Dermis microvascular lymphatic vessel endothelial cell (primary cell): ENCODE results near the gene DDX10. TPM values are rescaled to one million over a fixed set of nuclear protein-coding genes. Genes with fewer than 3 reads are reported as not detected.
"Not testable (repeated sequence)": the region's sequence is repeated elsewhere in the genome, so short reads cannot be mapped to it uniquely, and the experiment has no call there.

Source experiments
- DNase-seq, 2 donors: peaks; one replicate each; pipeline versions ENCODE4 v3.0.0 to v3.0.0-alpha.2; 2010; ENCODE audit warnings: low read depth in 2 of 2
- total RNA-seq: library from RNA; depleted of rRNA; stranded (reverse); fragments of >200 nt; gene quantifications from 2 replicates; pipeline ENCODE4 v1.2.1, GENCODE V29; 2014

Gene DDX10
- 48.9 and 68.4 TPM in 2 replicates for total RNA-seq

DNA sequence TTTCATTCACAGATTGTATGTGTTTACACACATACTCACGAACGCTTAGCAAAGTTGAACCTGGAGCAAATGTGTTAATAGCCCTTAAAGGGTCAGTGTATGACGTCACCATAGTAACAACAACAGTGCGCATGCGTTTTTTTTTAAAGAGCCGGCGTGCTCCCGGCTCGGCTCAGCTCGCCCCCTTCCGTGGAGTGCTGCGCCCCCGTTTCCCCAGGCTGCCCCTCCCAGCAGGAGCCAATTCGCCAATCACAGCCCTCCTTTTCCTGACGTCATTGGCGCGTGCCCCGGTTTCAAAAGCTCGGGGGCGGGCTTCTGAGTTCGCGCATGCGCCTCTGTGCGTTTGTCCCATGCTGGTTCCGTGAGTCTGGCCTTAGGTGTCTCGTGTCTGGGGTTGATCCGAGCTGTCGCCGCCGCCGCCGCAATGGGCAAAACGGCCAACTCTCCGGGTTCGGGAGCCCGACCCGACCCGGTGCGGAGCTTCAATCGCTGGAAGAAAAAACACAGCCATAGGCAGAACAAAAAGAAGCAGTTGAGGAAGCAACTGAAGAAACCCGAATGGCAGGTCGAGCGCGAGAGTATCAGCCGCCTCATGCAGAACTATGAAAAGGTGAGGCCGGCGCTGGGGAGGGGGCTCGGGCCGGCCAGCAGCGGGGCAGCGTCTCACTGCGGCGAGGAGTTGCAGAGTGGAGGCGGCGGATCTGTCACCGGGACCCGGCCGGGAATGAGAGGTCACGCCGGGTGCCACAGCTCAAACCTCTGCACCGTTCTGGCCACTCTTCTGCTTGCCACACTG lies at the start of gene DDX10:
Gene DDX10 (plus strand): TSS at position 340 of the 796 bp plus-strand sequence. CDS start 85 bp downstream, at position 425.
- peak; percentile 97 to 99 for DNase-seq

DNA sequence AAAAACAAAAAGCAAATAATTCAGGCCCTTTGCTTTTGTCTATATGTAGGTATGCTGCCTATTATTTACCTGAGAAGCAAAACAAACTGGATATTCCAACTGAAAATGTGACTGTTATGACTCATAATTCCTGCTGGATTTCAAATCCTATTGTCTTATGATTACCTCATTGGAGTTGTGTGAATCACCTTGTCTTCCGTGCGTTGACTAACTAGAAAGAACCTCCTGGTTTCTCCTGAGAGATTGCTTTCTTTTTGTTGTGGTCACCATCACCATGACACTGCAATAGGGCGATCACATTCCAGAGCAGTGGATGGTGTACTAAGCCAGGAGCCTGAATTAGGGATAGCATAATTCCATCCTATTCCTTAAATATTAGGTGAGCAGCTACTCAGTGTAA lies 48.3 kb upstream of the DDX10 start:
- peak; percentile 64 to 94 for DNase-seq

DNA sequence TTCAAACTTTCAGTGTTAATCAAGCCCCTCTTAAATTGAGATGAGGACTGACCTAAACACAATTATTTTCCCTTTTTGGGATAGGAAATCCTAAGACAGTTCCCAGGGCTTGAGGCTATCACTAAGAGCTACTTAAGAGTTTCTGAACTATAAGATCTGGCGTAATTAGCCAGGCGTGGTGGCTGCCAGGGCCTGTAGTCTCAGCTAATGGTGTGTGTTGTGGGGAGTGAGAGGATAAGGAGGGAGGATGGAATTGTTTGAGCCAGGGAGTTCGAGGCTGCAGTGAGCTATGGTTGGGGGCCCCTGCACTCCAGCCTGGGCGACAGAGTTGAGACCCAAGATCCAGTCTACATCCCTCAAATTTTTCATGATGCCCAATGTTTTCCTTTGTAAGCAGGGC lies 47.8 kb upstream of the DDX10 start:
- no peak for DNase-seq

DNA sequence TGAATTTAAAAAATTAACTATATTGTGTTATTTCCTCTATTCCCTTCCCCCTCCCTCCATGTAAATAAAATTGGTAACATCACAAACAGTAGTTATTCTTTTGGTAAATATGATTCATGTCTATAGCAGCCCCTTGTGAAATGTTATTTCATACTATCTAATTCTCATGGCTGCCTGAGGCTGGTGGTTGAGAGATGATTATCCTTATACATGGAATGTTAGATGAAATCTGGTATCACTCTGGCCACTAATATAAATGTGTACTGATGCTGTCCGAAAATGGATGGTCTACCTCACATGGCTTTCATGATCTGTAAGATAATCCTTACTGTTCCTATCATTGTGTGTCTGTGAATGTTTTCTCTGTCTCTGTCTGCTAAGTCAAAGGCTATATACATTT lies 46.3 kb upstream of the DDX10 start:
- no peak for DNase-seq

DNA sequence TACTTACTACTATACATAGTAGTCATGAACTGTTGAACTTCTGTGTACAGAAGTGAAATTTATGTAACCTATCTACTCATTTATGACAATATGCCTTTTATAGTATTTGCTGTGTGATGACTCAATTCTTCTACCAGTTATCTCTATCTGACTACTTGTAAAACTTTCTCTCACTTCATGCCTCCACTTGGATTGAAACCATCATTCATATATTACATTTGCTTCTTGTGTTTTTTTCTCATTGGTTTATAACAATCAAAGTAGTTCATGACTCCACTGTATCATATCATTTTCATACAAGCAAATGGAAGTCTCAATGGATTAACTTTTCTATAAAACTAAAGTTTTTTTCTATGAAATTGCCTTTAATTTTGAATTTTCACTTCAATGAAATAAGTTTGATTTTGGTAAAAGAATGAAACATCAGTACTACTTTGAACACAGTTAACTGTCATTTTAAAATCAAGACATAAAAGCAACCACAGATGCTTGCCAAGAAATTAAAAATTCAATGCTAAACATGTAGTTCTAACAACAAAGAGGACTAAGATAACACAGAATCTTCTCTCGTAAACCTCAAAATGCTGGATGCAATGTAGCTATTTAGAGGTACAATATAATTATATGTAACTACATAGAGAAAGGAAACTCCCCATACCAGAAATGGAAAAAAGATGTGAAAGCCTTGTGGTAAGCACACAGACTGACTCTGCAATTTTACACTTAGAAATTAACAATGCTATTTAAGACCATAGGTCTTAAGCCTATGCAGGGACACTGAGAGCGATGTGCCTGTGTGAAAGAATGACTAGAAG lies 43.7 kb upstream of the DDX10 start:
- peak in 1 of 2 donors; percentile 3 for DNase-seq

DNA sequence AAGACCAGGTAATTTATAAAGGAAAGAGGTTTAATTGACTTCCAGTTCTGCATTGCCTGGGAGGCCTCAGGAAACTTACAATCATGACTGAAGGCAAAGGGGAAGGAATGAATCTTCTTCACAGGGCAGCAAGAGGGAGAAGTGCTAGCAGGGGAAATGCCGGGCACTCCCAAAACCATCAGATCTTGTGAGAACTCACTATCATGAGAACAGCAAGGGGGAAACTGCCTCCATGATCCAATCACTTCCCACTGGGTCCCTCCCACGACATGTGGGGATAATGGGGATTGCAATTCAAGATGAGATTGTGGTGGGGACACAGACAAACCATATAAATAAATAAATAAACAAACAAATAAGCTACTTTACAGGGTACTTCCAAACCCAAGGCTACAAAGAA lies 42.5 kb upstream of the DDX10 start:
- no peak for DNase-seq

DNA sequence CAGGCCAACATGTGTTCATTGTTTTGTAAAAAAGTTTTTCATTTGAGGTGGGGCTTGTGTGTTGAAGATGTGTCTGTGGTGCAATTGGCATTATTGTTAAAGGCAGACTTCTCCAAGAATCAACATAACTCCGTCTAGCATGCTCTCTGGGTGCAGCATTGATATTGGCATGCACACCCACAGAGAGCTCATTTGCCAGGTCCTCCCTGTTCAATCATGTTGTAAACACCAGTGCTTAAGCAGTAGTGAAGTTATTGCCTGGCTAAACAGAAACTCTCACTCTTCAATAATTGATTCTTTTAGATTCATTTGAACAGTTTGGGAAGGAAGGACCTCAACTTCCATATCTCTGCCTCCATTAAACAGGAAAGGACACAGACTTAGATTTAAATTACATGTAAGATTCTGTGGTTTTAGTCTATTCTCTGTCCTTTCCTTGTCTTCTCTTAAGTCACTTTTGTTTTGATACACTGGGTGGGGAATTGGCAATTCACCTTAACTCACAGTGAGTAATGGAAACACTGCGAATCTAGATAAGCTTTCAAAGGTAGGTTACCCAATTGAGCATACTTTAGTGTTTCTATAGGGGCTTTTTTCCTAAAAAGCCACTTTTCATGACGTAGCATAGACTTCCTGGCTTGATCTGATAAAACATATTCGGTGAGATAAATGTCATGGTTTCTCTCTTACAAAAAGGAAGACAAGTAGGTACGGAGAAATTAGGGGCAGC lies 40.5 kb upstream of the DDX10 start:
- no peak for DNase-seq

DNA sequence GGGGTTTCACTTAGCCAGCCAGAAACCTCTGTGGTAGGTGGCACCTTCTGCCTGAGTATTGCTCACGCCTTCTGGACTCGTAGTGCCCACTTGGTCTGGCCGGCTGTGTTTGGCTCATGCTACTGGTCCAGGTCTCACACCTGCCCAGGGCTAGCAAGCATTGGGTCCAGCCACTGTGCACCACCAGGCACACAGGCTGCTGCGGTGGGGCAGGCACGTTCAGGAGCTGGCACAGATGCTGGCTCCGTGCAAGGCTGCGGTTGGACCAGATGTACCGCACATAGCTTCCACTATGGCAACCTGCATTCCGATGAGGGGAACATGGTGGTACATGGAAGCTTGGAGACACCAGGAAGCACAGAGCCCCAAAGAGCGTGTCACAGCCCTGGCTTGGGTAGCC lies 36.5 kb upstream of the DDX10 start:
- DNase-seq, result no peak

DNA sequence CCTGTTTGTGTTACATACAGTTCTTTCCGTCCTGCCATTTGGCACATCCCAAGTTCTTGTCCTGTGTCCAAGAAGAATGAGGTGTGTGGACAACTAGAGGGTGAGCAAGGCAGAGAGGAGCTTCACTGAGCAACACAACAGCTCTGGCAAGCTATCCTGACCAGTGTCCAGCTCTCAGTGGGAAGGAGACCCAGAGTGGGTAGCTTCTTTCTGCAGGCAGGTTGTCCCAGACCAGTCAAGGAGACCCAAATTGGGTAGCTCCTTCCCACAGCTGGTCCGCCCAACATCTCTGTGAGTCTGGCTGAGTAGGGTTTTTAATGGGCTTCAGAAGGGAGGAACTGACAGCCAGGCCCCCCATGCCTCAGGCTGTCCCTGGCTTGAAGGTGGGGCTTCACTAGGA lies 36.1 kb upstream of the DDX10 start:
- DNase-seq, result no peak

DNA sequence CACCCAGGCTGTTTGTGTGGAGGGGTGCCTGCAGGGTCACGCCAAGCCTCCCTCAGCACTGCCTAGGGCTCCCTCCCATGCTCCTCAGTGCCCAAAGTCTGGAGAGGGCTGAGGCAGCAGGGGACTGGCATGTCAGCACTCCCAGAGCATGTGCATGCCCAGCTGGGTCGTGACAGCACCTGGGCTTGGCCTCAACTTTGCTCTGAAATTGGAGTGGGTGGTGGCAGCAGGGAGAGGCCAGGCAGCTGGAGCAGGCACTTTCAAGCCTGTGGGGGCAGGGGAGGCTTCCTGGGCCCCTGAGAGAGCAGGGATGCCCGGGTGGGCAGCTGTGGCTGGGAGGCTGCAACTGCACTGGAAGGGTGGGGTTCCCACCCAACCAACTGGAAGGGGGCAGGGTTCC lies 35.6 kb upstream of the DDX10 start:
- DNase-seq, result no peak

DNA sequence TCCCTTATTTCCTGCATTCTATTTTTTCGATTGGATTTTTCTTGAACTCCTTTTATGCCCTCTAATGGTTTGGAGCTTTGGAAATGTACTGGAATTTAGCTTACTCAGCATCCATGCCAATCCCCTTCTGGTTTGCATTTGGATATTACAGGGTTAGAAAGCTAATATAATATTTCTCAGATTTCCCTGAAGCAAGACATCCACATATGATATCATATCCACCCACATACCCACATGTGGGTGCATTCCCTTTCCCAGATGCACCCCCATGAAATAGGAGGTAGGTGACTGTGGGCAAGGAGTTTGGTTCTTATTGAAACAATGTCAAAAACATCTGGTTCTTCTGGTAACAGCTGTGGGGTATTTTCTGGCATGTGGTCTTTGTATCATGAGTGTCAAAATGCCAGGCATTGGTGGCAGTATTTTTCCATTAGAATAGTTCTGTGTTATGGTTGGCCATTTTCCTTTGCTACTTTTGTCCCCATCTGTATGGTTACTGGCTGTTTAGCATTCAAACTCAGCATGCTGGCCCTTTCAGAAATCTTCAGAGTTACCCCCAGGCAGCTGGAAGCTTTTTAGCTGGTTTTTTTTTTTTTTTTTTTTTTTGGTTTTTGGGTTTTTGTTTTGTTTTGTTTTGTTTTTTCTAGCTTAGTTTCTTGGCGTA lies 32.7 kb upstream of the DDX10 start:
- no peak for DNase-seq

DNA sequence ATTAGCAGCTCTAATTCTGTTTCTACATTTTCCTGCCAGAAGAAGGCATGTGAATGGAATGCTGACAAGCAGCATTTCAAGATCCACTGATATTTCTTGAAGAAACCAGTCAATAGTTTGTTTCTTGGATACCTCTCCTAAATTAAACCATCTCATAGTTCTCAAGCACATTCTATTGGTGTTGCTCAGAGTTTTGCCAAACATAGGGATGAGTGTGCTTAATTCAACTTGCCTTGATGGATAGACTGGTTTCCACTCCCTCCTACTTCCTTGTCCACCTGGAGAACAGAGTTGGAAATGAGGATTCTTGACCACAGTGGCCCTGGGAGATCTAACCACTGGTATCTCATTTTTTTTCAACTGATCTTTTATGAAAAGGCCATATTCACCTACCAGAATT lies 29.8 kb upstream of the DDX10 start:
- no peak for DNase-seq

DNA sequence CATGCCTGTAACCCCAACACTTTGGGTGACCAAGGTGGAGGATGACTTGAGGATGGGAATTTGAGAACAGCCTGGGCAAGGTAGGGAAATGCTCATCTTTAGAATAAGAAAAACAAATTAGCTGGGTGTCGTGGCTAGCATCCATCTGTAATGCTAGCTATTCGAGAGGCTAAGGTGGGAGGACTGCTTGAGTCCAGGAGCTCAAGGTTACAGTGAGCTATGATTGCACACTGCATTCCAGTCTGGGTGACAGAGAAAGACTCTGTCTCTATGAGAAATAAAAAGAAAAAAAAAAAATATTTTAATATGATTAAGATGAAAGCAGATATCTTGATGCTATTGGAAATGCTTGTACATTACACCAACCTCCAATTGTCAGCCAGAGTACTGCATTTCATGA lies 28.6 kb upstream of the DDX10 start:
- DNase-seq, result no peak

DNA sequence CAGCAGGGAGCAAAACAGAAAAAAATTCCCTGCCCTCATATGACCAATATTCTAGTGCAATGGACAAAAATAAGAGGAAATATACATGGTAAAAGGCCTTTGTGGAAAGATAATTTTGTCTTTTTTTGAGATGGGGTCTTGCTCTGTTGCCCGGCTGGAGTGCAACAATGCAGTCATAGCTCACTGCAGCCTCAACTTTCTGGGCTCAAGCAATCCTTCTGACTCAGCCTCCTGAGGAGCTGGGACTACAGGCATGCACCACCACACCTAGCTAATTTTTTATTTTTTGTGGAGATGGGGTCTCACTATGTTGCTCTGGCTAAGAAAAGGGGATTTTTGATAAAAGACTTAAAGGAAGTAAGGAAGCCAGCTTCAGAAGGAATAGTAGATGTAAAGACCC lies 25.7 kb upstream of the DDX10 start:
- DNase-seq, result no peak

DNA sequence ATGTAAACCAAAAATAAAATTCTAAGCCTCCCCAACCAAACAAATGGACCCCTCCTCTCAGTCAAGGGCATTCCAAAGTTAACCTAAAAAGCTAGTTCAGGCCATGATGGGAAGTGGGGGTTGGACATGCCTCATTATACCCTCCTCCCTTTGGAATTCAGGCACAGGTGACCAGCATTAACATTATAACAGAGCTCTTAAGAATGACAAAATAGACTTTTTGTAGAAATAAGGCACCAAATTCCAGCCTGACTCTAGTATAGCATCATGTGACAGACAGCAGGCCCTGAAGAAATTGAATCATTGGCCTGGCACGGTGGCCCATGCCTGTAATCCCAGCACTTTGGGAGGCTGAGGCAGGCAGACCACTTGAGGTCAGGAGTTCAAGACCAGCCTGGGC lies 23.1 kb upstream of the DDX10 start:
- DNase-seq, result not testable (repeated sequence)

DNA sequence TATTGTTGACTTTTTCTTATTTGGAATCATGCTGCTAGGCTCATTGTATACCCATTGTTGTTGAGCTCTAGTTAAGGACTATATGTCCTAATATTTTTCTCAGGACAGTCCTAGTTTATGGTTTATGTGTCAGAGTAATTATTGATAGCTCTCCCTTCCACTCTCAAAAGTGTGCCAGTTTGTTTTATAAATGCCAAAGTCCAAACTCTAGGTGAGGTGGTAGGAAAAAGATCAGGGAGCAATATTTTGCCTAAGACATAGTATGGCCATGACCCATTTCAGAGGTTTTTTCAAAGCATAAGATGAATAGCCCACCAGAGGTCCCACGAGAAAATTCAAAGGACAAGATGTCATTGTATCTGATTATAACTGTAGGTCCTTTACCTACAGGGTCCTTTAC lies 20.9 kb upstream of the DDX10 start:
- no peak for DNase-seq

DNA sequence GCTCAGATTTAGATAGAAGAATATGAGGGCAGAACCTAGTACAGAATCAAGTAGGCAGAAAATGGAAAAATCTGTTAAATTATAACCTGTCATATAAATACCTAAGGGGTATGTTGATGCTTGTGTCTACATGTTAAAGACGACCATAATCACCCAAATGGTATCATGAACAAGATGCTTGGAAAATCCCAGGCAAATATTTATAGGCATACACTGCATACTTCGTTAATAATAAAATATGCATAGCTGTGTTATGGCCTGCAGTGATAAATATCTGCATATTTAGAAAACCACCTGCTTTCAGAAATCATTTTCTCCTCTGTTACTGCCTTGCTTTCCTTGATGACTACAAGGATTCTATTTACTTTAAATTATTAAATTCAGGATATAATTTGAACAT lies 18.9 kb upstream of the DDX10 start:
- DNase-seq, result no peak

DNA sequence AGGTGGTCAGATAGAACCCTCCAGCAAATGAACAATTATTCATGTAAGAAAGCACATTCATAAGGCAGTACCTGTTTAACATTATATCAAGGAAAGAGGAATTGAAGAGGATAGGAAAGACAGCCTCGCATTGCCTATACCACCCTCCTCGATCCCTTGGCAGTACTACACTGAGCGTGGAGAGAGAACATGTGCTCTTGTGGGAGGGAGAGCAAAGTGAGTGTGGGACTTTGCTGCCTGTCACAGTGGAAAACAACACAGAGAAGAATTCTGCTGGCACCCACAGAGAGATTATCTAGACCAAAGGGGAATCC lies 17.5 kb upstream of the DDX10 start:
- no peak for DNase-seq

DNA sequence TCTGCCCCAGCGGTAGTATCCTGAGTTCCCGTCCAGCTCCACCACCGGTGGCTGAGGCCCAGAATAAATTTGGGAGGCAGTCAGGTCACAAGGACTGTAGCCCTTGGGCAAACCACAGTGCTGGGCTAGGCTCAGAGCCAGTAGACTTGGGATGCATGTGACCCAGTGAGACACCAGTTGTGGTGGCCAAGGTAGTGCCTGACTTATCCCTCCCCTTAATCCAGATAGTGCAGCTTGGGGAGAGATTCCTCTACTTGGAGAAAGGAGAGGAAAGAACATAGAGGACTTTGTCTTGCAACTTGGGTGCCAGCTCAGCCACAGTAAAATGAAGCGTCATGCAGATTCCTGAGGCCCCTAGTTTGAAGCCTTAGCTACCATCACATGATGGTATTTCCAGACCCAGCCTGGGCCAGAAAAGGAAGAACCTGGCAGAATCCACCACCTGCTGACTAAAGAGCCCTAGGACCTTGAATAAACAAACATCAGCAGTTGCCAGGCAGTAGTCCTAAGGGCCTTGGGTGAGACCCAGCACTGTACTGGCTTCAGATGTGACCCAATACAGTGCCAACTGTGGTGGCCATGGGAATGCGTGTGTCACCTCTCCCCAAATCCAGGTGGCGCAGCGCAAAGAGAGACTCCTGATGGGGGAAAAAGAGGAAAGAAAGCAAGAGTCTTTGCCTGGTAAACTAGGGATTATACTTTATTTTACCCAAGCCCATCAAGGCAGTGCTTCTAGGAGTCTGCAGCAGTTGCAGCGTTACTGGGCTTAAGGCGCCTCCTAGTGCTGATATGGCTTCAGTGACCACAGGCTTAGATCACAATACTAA lies 17.0 kb upstream of the DDX10 start:
- peak; percentile 59 to 79 for DNase-seq

DNA sequence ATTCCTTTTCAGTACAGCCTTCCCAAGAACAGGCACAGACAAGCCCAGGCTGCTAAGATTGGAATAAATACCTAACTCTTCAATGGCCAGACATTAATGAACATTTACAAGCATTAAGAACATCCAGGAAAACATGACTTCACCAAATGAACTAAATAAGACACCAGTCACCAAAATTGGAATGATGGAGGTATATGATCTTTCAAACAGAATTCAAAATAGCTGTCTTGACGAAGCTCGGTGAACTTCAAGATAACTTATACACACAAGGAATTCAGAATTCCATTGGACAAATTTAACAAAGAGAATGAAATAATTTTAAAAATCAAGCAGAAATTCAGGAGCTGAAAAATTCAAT lies 16.4 kb upstream of the DDX10 start:
- DNase-seq, result no peak

DNA sequence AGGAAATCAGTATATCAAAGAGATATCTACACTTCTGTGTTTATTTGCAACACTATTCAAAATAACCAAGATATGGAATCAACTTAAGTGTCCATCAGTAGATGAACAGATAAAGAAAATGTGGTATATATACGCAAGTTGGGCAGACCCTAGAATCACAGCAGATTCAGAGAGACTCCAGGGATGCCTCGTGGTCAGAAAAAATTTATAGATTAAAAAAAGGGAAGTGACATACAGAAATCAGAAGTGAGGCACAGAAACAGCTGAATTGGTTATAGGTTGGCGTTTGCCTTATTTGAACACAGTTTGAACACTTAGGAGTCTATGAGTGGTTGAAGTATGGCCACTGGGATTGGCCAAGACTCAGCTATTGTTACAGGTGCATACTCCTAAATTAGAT lies 10.8 kb upstream of the DDX10 start:
- not testable (repeated sequence) for DNase-seq
